ENCODE data around the gene CDC25B.

DNA sequence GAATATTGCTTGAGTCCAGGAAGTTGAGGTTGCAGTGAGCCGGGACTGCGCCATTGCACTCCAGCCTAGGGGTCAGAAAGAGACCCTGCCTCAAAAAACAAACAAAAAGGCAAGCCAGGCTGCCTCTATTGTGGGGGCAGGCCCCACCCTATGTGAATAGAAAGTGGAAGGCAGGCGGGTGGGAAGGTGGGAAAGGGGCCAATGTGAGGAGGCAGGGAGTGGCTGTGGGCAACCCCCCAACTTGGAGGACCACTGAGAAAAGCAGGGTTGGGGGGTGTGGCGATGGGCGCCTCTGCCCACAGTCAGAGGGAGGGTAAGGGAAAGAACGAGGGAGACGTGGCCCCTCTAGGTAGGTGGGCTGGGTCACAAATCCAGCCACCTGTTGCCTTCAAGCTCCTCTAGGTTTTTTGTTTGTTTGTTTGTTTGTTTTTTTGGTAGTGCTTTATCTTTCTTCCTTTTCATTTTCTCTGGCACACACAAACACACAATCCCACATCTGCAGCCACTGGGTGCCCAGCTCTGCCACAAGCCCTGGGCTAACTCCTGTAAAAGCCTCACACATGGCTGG is 18.9 kb downstream of the CDC25B start:
- TF ChIP-seq, protein P1, sequence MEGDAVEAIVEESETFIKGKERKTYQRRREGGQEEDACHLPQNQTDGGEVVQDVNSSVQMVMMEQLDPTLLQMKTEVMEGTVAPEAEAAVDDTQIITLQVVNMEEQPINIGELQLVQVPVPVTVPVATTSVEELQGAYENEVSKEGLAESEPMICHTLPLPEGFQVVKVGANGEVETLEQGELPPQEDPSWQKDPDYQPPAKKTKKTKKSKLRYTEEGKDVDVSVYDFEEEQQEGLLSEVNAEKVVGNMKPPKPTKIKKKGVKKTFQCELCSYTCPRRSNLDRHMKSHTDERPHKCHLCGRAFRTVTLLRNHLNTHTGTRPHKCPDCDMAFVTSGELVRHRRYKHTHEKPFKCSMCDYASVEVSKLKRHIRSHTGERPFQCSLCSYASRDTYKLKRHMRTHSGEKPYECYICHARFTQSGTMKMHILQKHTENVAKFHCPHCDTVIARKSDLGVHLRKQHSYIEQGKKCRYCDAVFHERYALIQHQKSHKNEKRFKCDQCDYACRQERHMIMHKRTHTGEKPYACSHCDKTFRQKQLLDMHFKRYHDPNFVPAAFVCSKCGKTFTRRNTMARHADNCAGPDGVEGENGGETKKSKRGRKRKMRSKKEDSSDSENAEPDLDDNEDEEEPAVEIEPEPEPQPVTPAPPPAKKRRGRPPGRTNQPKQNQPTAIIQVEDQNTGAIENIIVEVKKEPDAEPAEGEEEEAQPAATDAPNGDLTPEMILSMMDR (IDR thresholded peaks at IDR 0.05; ENCODE audit: low read depth, low read length, missing input control), result no peak
- TF ChIP-seq, protein P2, sequence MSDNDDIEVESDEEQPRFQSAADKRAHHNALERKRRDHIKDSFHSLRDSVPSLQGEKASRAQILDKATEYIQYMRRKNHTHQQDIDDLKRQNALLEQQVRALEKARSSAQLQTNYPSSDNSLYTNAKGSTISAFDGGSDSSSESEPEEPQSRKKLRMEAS (IDR thresholded peaks at IDR 0.05), result no peak
- TF ChIP-seq RAD21 (IDR thresholded peaks at IDR 0.05), result no peak
